Keratinocyte (primary cell): ENCODE results near the gene NKD1. TPM values are rescaled to one million over a fixed set of nuclear protein-coding genes. Genes with fewer than 3 reads are reported as not detected.

Experiments used
- DNase-seq: peaks from one replicate; pipeline ENCODE4 v3.0.0-alpha.2; 2011; ENCODE audit warnings: low read depth, missing footprints, low spot score
- FAIRE-seq: peaks from 2 replicates; lab custom pipeline; 2011; peaks lifted over from hg19 to GRCh38; lab: Jason Lieb, UNC
- H2AFZ ChIP-seq: 2 replicates; pipeline ENCODE4 v1.6.0; 2012; ENCODE audit warnings: low read length, control low read depth, inconsistent platforms; ENCODE audit not compliant: control insufficient read depth
- H3K27ac ChIP-seq: 2 replicates; pipeline ENCODE4 v1.5.1; 2011; ENCODE audit warnings: low read length; ENCODE audit not compliant: control insufficient read depth, insufficient read depth
- H3K27me3 ChIP-seq: 3 replicates; pipeline ENCODE4 v1.6.0; 2011; ENCODE audit warnings: low read length; ENCODE audit not compliant: control insufficient read depth, insufficient read depth; ENCODE audit errors: extremely low read depth
- H3K36me3 ChIP-seq, 2 experiments: 2 replicates in 1 of 2; 3 replicates in 1 of 2; pipeline ENCODE4 v1.5.1; 2011; ENCODE audit warnings: low read length in 2 of 2, mild to moderate bottlenecking in 1 of 2; ENCODE audit not compliant: control insufficient read depth in 2 of 2, insufficient read depth in 2 of 2; ENCODE audit errors: extremely low read depth in 1 of 2
- H3K4me1 ChIP-seq: 3 replicates; pipeline ENCODE4 v1.5.1; 2011; ENCODE audit warnings: low read length; ENCODE audit not compliant: control insufficient read depth, insufficient read depth; ENCODE audit errors: extremely low read depth
- H3K4me2 ChIP-seq: 3 replicates; pipeline ENCODE4 v1.6.0; 2011; ENCODE audit warnings: low read depth, low read length; ENCODE audit not compliant: control insufficient read depth, insufficient read depth; ENCODE audit errors: extremely low read depth
- H3K4me3 ChIP-seq, 3 experiments: fragments of 200-600 bp in 1 of 3; sonication (generic) in 1 of 3; 2 replicates in 2 of 3; 3 replicates in 1 of 3; pipeline ENCODE4 v1.5.1; 2011 to 2016; ENCODE audit warnings: low read length in 3 of 3, mild to moderate bottlenecking in 3 of 3, control low read depth in 2 of 3, inconsistent platforms in 1 of 3, low read depth in 1 of 3, mixed read lengths in 1 of 3, mixed run types in 1 of 3, moderate library complexity in 1 of 3; ENCODE audit not compliant: control insufficient read depth in 2 of 3, insufficient read depth in 2 of 3; ENCODE audit errors: extremely low read depth in 1 of 3
- H3K79me2 ChIP-seq: 2 replicates; pipeline ENCODE4 v1.6.0; 2012; ENCODE audit warnings: low read length; ENCODE audit not compliant: control insufficient read depth, insufficient read depth
- H3K9ac ChIP-seq: 3 replicates; pipeline ENCODE4 v1.6.0; 2011; ENCODE audit warnings: low read length; ENCODE audit not compliant: control insufficient read depth, insufficient read depth; ENCODE audit errors: extremely low read depth
- H3K9me1 ChIP-seq: 3 replicates; pipeline ENCODE4 v1.6.0; 2011; ENCODE audit warnings: low read length; ENCODE audit not compliant: control insufficient read depth, insufficient read depth; ENCODE audit errors: extremely low read depth
- H3K9me3 ChIP-seq: 2 replicates; pipeline ENCODE4 v1.5.1; 2012; ENCODE audit warnings: low read depth, low read length; ENCODE audit not compliant: control insufficient read depth
- H4K20me1 ChIP-seq: 3 replicates; pipeline ENCODE4 v1.6.0; 2011; ENCODE audit warnings: low read length; ENCODE audit not compliant: control insufficient read depth, insufficient read depth; ENCODE audit errors: extremely low read depth
- CTCF ChIP-seq, 3 experiments: IDR thresholded peaks in 1 of 3; conservative IDR thresholded peaks in 1 of 3; optimal IDR thresholded peaks in 1 of 3; 2 replicates in 2 of 3; 3 replicates in 1 of 3; pipeline versions ENCODE3 to v1.5.1; 2011; ENCODE audit warnings: low read length in 3 of 3, mild to moderate bottlenecking in 3 of 3, moderate library complexity in 2 of 3, control low read depth in 1 of 3, inconsistent platforms in 1 of 3; ENCODE audit not compliant: insufficient read depth in 2 of 3; ENCODE audit errors: extremely low read depth in 1 of 3
- EZH2 ChIP-seq: IDR thresholded peaks from one replicate; pipeline ENCODE4 v1.6.1; 2012; ENCODE audit warnings: inconsistent platforms, mild to moderate bottlenecking, low read length, moderate library complexity
- dilution Hi-C: fragments of 300-500 bp; cut with MboI; formaldehyde crosslinking; loops from one replicate; pipeline ENCODE4 v1.7.0; 2020; ENCODE audit warnings: low sequenced_read_pairs; ENCODE audit not compliant: extremely low pct_ligation_motif_present
- polyA plus RNA-seq, 5 experiments: library from polyadenylated mRNA; depleted of rRNA in 3 of 5; stranded (reverse) in 3 of 5; stranded (forward) in 1 of 5; unstranded in 1 of 5; fragments of >200 nt; gene quantifications; 1 replicate in 1 of 5; 2 replicates in 3 of 5; 3 replicates in 1 of 5; pipeline versions ENCODE4 v1.2.1 to v1.2.3, GENCODE V29; 2011 to 2012; ENCODE audit warnings: missing spikeins in 2 of 5, low read depth in 1 of 5, low replicate concordance in 1 of 5

The NKD1 gene
- polyA plus RNA-seq, 1 donor (not counting 4 experiments of a cell fraction or from before 2014, with no cell fraction given) = 0.62 TPM

GRCh38 chr16:50546125-50546524 is 2.1 kb upstream of the NKD1 start:
- Histone ChIP-seq H3K79me2 (no peaks in the 10 kb centered on the region), H3K4me3 (no peak overlapping the region), H3K4me1 (no peaks in the 10 kb centered on the region), H2AFZ (no peak overlapping the region), H3K36me3 (no peaks in the 10 kb centered on the region), H3K9me3 (no peaks in the 10 kb centered on the region), H4K20me1 (no peaks in the 10 kb centered on the region), H3K27me3 (peaks cover 9% of the 10 kb centered on the region), H3K27ac (no peak overlapping the region), H3K9me1 (no peaks in the 10 kb centered on the region), H3K4me2 (no peak overlapping the region), H3K9ac (no peak overlapping the region)
- dilution Hi-C loops = no loop called here
- DNase-seq (no peak), FAIRE-seq (no peak)
- TF ChIP-seq EZH2 (no peak), CTCF (optimal IDR thresholded peaks at IDR 0.05 in 1 of 3, IDR thresholded peaks at IDR 0.05 in 1 of 3, conservative IDR thresholded peaks at IDR 0.05 in 1 of 3; ENCODE audit: extremely low read depth in 1 of 3, insufficient read depth in 2 of 3, low read length in 3 of 3) (no peak)

GRCh38 chr16:50547340-50548124 is 664 bp upstream of the NKD1 start:
- dilution Hi-C loops = no loop called here
- FAIRE-seq (no peak), DNase-seq (no peak)
- H3K36me3 ChIP-seq = no peaks in the 10 kb centered on the region
- H2AFZ ChIP-seq = peak overlapping the region; percentile 80
- H3K4me2 ChIP-seq = peak overlapping the region; percentile 79
- H3K9ac ChIP-seq = peak overlapping the region; percentile 15
- H3K27me3 ChIP-seq = peaks cover 9% of the 10 kb centered on the region
- TF ChIP-seq CTCF (optimal IDR thresholded peaks at IDR 0.05 in 1 of 3, IDR thresholded peaks at IDR 0.05 in 1 of 3, conservative IDR thresholded peaks at IDR 0.05 in 1 of 3; ENCODE audit: extremely low read depth in 1 of 3, insufficient read depth in 2 of 3, low read length in 3 of 3) = peak in 1 of 3 experiments; percentile 49
- TF ChIP-seq EZH2 = no peak
- no peaks in the 10 kb centered on the region for H3K9me3 ChIP-seq
- no peaks in the 10 kb centered on the region for H3K4me1 ChIP-seq
- no peak overlapping the region for H3K27ac ChIP-seq
- no peaks in the 10 kb centered on the region for H3K79me2 ChIP-seq
- H4K20me1 ChIP-seq = no peaks in the 10 kb centered on the region
- no peaks in the 10 kb centered on the region for H3K9me1 ChIP-seq
- H3K4me3 ChIP-seq = peak overlapping the region; percentile 51 to 70 (median 61)
